Loucy (cell line): ENCODE data around the gene VIPR2.

Experiments used
- H2AFZ ChIP-seq: fragments of 200-600 bp; sonication (generic); 2 replicates; pipeline ENCODE4 v1.6.0; 2016; ENCODE audit warnings: antibody characterized with exemption, mild to moderate bottlenecking, low read length, moderate library complexity
- H3F3A ChIP-seq: fragments of 200-600 bp; 2 replicates; pipeline ENCODE4 v1.6.0; 2016; ENCODE audit warnings: antibody characterized with exemption, low read depth, mild to moderate bottlenecking
- H3K27me3 ChIP-seq: fragments of 200-600 bp; sonication (generic); 2 replicates; pipeline ENCODE4 v1.6.1; 2014; ENCODE audit warnings: low read length, mild to moderate bottlenecking; ENCODE audit not compliant: insufficient read depth, poor library complexity, severe bottlenecking
- H3K36me3 ChIP-seq: fragments of 200-600 bp; sonication (generic); 2 replicates; pipeline ENCODE4 v1.6.1; 2016; ENCODE audit warnings: low read length; ENCODE audit not compliant: insufficient read depth
- H3K4me1 ChIP-seq: fragments of 200-600 bp; sonication (generic); 2 replicates; pipeline ENCODE4 v1.5.1; 2014; ENCODE audit warnings: low read length, mild to moderate bottlenecking; ENCODE audit not compliant: insufficient read depth, poor library complexity, severe bottlenecking
- H3K4me2 ChIP-seq: fragments of 200-600 bp; sonication (generic); 2 replicates; pipeline ENCODE4 v1.6.0; 2014; ENCODE audit warnings: antibody characterized with exemption, low read length, low read depth, mild to moderate bottlenecking; ENCODE audit not compliant: poor library complexity, severe bottlenecking
- H3K4me3 ChIP-seq: fragments of 200-600 bp; sonication (generic); 2 replicates; pipeline ENCODE4 v1.5.1; 2014; ENCODE audit warnings: low read length, mild to moderate bottlenecking, mixed read lengths; ENCODE audit not compliant: poor library complexity, severe bottlenecking
- H3K79me2 ChIP-seq: fragments of 200-600 bp; sonication (generic); 2 replicates; pipeline ENCODE4 v1.6.1; 2014; ENCODE audit warnings: low read length; ENCODE audit not compliant: insufficient read depth
- H3K9ac ChIP-seq: fragments of 200-600 bp; sonication (generic); 2 replicates; pipeline ENCODE4 v1.6.0; 2014; ENCODE audit warnings: mild to moderate bottlenecking, low read depth, low read length, moderate library complexity; ENCODE audit not compliant: poor library complexity, severe bottlenecking
- H3K9me2 ChIP-seq: fragments of 200-600 bp; sonication (generic); replicated peaks from 2 replicates; pipeline ENCODE4 v1.6.1; 2016; ENCODE audit warnings: low read depth, low read length, mixed read lengths
- H3K9me3 ChIP-seq: fragments of 200-600 bp; sonication (generic); 2 replicates; pipeline ENCODE4 v1.6.1; 2014; ENCODE audit warnings: mild to moderate bottlenecking, antibody characterized with exemption, low read length, low read depth; ENCODE audit not compliant: insufficient read depth
- H4K20me1 ChIP-seq: fragments of 200-600 bp; sonication (generic); 2 replicates; pipeline ENCODE4 v1.6.0; 2014; ENCODE audit warnings: antibody characterized with exemption, low read length, mild to moderate bottlenecking; ENCODE audit not compliant: insufficient read depth, poor library complexity, severe bottlenecking
- EZH2phosphoT487 ChIP-seq: fragments of 200-600 bp; IDR thresholded peaks from 2 replicates; pipeline ENCODE4 v1.6.1; 2018; ENCODE audit warnings: antibody characterized with exemption, mild to moderate bottlenecking, moderate library complexity, borderline replicate concordance
- TF ChIP-seq, protein P1 (sequence below): fragments of 200-600 bp; sonication (generic); conservative IDR thresholded peaks from 2 replicates; pipeline ENCODE4 v1.5.1; 2014; ENCODE audit warnings: mild to moderate bottlenecking, antibody characterized with exemption, low read length

The VIPR2 gene

DNA sequence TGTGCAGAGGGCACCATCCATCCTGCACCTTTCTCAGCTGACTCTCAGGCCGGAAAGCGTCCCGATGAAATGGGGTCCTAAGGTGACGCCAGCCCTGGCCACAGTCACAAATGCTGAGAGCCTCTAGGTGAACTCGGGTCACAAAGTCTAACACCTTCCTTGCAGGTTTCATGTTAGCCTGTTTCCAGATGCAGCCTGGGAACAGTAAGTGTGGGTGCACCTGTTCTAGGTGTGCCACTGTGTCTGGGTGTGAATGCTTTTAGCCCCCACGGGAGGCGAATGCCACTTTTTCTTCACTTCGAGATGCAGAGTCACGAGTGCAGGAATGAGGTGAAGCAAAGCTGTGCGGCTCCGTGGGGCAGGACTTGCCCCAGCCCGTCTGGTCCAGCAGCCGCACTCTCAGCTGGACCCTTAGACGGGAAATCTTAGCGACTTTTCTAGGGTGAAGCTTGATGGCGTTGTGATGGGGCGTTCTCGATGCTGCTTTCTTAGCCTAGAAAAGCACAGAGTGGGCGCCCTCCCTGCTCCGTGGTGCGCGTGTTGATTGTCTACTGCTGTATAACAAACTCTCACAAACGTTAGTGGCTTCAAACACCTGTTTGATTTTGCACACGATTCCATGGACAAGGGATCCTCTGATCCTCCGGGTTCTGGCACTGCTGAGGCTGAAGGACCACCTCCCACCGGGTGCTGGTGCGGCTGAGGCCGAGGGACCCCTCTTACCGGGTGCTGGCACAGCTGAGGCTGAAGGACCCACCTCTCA is 13.6 kb upstream of the VIPR2 start:
- no peaks in the 10 kb centered on the region for H3K4me1 ChIP-seq
- no peak overlapping the region for H3K9ac ChIP-seq
- no peaks in the 10 kb centered on the region for H3F3A ChIP-seq
- no peak overlapping the region for H3K4me2 ChIP-seq
- H3K4me3 ChIP-seq, result no peak overlapping the region
- no peaks in the 10 kb centered on the region for H3K79me2 ChIP-seq
- no peaks in the 10 kb centered on the region for H3K27me3 ChIP-seq
- TF ChIP-seq EZH2phosphoT487, result no peak
- TF ChIP-seq, protein P1, sequence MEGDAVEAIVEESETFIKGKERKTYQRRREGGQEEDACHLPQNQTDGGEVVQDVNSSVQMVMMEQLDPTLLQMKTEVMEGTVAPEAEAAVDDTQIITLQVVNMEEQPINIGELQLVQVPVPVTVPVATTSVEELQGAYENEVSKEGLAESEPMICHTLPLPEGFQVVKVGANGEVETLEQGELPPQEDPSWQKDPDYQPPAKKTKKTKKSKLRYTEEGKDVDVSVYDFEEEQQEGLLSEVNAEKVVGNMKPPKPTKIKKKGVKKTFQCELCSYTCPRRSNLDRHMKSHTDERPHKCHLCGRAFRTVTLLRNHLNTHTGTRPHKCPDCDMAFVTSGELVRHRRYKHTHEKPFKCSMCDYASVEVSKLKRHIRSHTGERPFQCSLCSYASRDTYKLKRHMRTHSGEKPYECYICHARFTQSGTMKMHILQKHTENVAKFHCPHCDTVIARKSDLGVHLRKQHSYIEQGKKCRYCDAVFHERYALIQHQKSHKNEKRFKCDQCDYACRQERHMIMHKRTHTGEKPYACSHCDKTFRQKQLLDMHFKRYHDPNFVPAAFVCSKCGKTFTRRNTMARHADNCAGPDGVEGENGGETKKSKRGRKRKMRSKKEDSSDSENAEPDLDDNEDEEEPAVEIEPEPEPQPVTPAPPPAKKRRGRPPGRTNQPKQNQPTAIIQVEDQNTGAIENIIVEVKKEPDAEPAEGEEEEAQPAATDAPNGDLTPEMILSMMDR, result no peak
- no peaks in the 10 kb centered on the region for H4K20me1 ChIP-seq
- H3K9me2 ChIP-seq, result no peaks in the 10 kb centered on the region
- peaks cover 19% of the 10 kb centered on the region; the same call in 1 of the 2 replicates for H3K9me3 ChIP-seq
- H3K36me3 ChIP-seq, result no peaks in the 10 kb centered on the region
- no peak overlapping the region for H2AFZ ChIP-seq

- no peaks in the 10 kb centered on the region for H3K27me3 ChIP-seq
- H3K36me3 ChIP-seq, result no peaks in the 10 kb centered on the region
- peaks cover 24% of the 10 kb centered on the region; the same call in 1 of the 2 replicates for H3K9me3 ChIP-seq
Measured at GRCh38 chr7:159157714-159158113, 13.0 kb upstream of the VIPR2 start.

DNA sequence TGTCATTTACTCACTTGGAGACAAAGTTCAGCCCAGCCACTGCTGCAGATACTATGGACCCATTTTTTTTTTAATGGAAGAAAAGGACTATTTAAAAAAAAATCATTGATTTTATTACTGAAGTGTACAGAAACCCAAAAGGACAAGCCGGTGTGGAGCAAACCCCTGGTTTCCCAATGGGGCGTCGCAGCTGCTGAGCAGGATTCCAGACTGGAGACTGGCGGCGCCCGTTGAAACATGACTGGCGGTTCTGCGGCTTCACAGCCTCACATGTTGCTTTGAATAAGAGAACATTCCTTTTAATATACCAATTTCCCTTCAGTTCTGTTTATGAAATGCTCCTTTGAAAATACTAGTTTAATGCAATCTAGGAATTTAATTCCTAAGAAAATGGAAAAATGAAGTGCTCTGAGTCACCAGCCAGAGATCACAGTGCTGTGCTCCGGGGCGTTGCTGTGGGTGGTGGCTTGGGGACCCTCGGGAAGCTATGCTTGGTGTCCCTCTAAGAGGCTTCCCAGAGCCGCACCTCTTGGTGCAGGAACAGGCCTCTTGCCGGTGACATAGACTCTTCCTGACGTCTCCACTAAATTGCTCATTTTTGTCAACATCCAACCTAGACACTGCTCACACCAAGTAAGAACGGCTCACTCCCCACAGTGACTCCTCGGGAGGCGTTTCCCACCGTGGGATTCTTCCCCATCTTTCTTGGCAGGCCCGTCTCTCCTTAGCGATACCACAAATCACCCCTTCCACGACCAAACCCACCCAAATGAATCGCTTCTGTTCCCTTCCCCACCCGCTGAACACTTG is 12.0 kb upstream of the VIPR2 start:
- no peak for TF ChIP-seq EZH2phosphoT487
- TF ChIP-seq, protein P1, result no peak
- Histone ChIP-seq H3K4me2 (no peak overlapping the region), H3K4me3 (no peak overlapping the region), H2AFZ (no peak overlapping the region), H3F3A (no peaks in the 10 kb centered on the region), H4K20me1 (no peaks in the 10 kb centered on the region), H3K9me2 (no peaks in the 10 kb centered on the region), H3K4me1 (no peaks in the 10 kb centered on the region), H3K79me2 (no peaks in the 10 kb centered on the region), H3K9me3 (peaks cover 25% of the 10 kb centered on the region; the same call in 1 of the 2 replicates), H3K27me3 (no peaks in the 10 kb centered on the region), H3K36me3 (no peaks in the 10 kb centered on the region), H3K9ac (no peak overlapping the region)

More at GRCh38 chr7:159157714-159158113, 13.0 kb upstream of the VIPR2 start:
- Histone ChIP-seq H2AFZ (no peak overlapping the region), H3K79me2 (no peaks in the 10 kb centered on the region), H3K9me2 (no peaks in the 10 kb centered on the region), H3K9ac (no peak overlapping the region), H3K4me3 (no peak overlapping the region), H4K20me1 (no peaks in the 10 kb centered on the region), H3K4me1 (no peaks in the 10 kb centered on the region), H3K4me2 (no peak overlapping the region), H3F3A (no peaks in the 10 kb centered on the region)
- TF ChIP-seq, protein P1, result no peak
- no peak for TF ChIP-seq EZH2phosphoT487
